Activated naive CD4-positive, alpha-beta T cell treated with Interleukin-2 at 50 U/mL for 16 hours (primary cell): ENCODE measurements around the gene OTOG.

Source experiments
- DNase-seq: peaks from one replicate; pipeline ENCODE4 v3.0.0-alpha.2; 2020

The OTOG gene

DNA sequence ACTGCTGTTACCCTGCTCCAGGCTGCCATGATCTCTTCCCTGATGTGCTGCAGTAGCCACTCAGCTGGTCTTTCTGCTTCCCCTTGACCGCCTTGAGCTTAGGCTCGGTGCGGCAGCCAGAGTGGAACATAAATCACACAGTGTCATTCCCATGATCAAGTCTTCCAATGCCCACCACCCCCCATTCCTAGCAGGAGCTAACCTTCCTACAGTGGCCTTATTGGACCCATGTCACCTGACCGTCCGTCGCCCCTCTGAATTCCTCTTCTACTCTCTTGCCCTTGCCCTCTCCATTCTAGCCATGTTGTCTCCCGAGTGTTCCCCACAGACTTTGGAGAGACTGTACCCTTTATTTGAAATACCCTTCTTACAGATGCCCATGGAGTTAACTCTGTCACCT lies 43.4 kb downstream of the OTOG start:
- no peak for DNase-seq

- DNase-seq, result no peak
These were observed 44.2 kb downstream of the OTOG start for GRCh38 chr11:17591293-17591692.

DNA sequence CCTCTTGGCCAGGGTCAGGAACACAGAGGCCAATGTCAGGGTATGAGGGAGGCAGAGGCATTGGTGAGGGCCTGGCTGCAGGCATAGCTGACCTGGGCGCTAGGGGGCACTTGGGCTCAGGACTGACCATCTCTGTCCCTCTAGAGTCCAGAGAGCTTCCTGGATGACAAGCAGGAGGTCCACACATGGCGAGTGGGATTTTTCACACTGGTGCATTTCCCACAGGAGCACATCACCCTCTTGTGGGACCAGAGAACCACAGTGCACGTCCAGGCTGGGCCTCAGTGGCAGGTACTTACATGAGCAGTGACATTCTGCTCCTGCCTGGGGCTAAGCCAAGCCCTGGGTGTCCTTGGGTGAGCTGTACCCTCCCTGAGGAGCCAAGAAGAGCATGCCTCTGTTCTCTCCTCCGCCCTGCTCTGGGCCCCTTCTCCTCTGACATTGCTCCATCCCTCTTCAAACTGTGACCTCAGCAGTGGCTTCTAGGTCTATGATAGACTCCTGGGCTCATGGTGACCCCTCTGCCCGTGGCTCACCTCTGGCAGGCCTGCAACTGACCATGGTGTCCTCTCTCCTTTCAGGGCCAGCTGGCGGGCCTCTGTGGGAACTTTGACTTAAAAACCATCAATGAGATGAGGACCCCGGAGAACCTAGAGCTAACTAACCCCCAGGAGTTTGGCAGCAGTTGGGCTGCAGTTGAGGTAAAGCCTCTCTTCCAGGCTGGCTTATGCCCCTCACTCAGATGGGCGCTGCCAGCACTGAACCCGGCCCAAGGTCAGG lies 46.6 kb downstream of the OTOG start:
- no peak for DNase-seq

DNA sequence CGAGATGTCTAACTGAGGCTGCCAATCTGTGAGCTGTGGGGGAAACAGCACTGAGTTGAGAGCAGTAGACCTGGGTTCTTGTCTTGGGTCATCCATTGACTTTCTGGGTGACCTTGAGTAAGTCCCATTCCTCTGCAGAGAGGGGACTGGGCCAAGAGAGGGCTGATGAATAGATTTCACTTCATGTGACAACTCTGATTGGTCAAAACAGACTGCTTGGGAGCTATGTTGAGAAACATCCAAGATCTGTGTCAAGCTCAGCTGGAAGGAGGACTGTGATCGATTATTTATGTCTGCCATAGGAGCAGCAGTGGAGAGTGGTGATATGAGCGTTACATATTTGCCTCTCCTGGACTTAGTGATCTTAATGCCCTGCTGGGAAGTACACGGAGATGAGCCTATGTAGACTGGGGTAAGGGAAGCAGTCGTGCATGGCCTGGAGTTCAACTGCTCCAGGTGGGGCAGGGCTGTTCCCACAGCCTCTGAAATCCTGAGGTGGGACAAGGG lies 47.7 kb downstream of the OTOG start:
- DNase-seq, result no peak

DNA sequence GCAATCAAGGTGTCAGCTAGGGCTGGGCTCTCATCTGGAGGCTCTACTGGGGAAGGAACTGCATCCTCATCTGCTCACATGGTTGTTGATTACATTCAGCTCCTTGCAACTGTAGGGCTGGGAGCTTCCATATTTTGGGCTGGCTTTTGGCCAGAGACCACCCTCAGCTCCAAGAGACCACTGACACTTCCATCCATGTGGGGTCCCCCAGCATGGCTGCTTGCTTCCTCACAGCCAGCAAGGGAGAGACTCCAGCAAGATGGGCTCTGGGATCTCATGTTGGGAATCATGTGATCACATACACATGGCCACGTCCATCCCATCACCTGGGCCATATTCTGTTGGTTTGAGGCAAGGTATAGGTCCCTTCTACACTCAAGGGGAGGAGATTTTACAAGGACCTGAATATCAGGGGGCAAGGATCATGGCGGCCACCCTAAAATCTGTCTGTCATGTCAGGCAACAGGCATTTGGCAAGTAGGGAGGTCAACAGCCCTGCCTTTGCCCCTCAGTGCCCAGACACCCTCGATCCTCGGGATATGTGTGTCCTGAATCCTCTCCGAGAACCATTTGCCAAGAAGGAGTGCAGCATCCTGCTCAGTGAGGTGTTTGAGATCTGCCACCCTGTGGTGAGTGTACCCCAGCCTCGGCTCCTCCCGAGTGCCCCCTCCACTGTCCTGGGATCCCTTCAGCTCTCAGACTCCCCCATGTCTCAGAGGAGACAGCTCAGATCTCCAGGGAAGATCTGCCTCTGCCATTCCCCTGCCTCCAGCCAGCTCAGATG lies 48.7 kb downstream of the OTOG start:
- DNase-seq, result no peak

- no peak for DNase-seq
These were observed 49.2 kb downstream of the OTOG start for GRCh38 chr11:17596310-17596669.

- no peak for DNase-seq
These were observed 49.7 kb downstream of the OTOG start for GRCh38 chr11:17596711-17597110.

- no peak for DNase-seq
These were observed 50.7 kb downstream of the OTOG start for GRCh38 chr11:17597770-17598169.

GRCh38 chr11:17598700-17599459 lies 51.8 kb downstream of the OTOG start:
- DNase-seq, result peak; percentile 68

DNA sequence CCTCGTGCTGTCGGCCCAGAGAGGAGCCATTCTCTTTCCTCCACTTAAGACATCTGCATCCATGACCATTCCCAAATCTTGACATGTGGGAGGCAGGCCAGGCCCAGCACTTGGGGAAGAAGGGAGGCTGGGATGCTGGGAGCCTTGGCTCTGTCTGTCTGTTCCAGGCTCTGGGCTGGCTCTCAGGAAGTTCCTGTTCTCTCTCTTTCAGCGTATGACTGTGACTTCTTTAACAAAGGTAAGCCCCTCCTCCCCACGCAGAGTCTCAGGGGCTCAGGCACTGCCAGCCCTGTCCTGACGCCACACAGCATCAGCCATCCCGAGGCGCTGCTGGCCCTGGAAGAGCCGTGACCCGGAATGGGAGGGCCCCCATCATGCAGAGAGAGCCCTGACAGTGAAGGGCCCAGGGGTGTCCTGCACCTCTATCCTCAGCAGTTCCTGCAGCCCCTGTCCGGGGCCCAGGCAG lies 52.4 kb downstream of the OTOG start:
- no peak for DNase-seq

GRCh38 chr11:17600316-17601255 lies 53.5 kb downstream of the OTOG start:
- no peak for DNase-seq

DNA sequence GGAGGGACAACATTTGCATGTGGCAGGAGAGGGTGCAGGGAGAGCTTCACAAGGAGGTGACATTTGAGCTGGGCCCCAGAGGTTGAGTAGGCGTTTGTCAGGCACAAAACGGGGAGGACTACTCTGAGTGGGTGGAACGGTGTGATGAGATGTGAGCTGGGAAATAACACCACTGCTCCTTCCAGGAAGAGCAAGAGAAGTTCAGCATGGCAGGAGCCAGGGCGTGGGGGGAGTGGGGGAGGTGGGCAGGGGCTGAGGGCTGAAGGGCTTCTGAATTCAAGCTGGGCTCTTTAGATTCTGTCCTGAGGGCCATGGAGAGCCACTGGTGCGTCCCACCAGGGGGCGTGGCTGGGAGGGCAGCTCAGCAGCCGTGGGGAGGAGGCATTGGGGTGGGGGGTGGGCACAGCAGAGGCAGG lies 54.2 kb downstream of the OTOG start:
- DNase-seq, result no peak

DNA sequence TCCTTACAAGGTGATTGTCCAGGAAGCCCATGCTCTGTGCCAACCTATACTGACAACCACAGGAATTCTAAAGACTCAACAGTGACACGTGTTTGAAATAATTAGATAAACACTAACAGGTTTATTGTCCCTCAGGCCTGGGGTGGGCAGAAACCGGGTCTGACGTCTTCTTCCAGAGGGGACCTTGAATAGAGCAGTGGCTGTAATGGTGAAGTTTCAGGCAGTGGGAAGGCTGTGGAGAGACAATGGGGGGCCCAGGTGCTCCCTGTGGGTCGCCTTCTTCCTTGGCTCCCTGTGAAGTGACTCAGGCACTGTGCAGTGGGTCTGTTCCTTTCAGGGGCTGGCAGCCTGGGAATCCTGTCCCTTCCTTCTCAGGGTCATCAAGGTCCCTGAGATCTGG lies 54.6 kb downstream of the OTOG start:
- DNase-seq, result no peak

DNA sequence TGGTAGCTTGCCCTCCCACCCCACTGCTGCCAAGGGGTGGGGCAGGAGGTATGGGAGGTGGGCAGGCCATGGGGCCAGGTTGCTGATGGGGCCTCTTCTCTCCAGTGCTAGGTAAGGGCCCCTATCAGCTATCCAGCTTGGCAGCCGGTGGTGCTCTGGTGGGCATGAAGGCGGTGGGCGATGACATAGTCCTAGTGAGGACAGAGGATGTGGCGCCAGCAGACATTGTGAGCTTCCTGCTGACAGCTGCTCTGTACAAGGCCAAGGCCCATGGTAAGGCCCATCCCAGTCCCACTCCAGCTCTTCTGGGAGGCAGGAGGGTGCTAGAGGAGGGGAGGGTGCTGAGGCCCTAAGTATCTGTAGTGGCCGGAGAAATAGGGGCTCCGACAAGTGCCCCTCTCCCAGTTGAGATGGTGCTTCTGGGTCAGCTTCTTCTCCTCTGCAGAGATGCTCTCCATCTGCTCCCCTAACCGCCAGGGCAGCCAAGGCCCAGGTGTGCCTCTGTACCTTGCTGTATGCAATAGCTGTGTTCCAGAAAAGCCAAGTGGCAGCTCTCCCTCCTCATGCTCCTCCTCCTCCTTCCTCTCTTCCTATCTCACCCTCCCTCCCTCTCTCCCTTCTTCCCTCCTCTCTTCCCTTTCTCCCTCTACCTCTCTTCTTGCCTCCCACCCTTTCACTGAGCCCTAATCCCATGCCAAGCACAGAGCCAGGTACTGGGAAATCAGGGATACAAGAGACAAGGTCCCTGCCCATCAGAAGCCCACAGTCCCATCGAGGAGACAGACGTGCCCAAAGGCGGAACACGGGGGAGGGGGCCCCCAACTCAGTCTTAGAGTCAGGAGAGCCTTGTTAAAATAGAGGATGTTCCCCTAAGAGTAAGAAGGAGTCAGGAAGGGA lies 55.3 kb downstream of the OTOG start:
- DNase-seq, result no peak

DNA sequence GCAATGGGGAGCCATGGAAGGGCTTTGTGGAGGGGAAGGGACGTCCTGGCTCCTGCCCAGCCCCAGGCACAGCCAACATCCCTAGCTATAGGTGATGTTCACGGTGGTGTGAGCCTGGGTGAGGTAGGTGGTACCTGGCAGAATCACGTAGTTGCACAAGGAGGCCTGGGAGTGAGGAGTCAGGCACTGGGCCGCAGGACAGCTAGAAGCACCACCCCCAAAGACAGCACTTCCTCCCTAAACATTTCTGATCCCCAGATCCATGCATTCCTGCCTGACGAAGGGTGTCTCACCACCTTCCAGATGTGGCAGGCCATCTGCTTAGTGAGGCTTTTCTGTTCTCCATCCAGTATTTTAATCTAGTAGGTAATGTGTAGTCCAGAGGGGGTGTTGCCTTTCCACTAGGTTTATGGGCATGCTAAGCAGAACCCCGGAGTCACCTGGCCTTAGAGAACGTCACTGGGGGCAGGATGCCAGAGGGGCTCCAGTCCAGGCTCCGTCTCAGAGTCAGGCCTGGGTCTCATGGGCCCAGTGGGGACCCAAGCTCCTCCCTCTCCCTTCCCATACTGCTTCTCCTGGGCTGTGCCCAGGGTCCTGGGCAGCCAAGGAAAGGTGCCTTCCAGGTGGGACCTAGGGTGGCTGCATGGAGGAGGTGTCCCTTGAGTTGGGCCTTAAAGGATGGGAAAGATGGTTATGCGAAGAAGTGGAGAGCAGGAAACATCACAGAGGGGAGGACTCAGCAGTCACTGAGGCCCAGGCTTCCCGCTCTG lies 56.2 kb downstream of the OTOG start:
- no peak for DNase-seq

DNA sequence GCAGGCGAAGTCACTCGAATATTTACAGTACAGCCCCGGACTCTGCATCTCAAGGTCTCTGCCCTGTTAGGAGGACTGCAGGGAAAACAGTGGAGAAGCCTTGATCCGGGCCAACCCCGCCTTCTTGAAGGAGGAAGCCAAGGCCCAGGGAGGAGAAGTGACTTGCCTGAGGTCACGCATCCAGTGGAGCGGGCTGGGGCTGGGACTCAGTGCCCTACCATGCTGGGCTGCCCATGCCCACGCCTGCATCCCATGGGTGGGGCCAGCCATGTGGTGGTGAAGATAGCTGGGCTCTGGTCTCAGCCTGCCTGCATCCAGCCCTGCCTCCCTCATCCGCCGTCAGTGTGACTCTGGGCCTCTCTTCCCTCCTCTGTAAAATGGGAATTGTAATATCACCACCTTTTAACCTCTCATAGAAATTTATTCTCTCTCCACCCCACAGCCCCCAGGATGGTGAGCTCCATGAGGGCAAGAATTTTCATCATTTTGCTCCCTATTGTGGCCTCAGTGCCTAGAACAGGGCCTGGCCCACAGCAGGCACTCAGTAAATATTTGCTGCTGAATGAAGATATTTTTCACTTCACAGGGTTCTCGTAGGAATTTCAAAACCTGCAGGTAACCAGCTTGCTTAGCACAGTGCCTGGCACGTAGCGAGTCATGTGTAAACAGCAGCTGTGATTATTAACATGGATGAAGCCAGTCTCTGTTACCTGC lies 57.3 kb downstream of the OTOG start:
- no peak for DNase-seq

- DNase-seq, result no peak
These were observed 57.8 kb downstream of the OTOG start for GRCh38 chr11:17604915-17605233.

DNA sequence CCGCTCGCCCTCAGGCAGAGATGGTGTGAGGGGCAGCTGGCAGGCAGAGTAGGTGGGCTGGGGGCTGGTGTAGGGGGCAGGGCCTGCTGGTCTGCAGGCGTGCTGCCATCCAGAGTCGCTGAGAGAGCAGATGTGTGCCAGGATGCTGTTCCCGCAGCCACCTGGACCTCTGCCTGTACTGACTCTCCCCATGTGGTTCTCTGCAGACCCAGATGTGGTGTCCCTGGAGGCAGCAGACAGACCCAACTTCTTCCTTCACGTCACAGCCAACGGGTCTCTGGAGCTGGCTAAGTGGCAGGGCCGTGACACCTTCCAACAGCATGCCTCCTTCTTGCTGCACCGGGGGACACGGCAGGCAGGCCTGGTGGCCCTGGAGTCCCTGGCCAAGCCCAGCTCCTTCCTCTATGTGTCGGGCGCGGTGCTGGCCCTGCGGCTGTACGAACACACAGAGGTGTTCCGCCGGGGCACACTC lies 58.6 kb downstream of the OTOG start:
- no peak for DNase-seq

GRCh38 chr11:17606233-17607082 lies 59.4 kb downstream of the OTOG start:
- DNase-seq, result no peak
